RPMI7951 (cell line): ENCODE measurements around the gene NT5E. TPM values are rescaled to one million over a fixed set of nuclear protein-coding genes. Genes with fewer than 3 reads are reported as not detected.

Experiments
- DNase-seq: peaks from one replicate; pipeline ENCODE4 v3.0.0-alpha.2; 2012; ENCODE audit warnings: low read depth
- total RNA-seq: library from RNA; depleted of rRNA; stranded (reverse); fragments of >200 nt; shearing (Covaris generic); gene quantifications from 2 replicates; pipeline ENCODE4 v1.2.3, GENCODE V29; 2014; rRNA removed

NT5E gene
- 395 and 427 TPM in 2 replicates for total RNA-seq

GRCh38 chr6:85449818-85450759 lies at the start of gene NT5E:
TSS of gene NT5E (plus strand) at chr6:85450083. CDS start at chr6:85450140, 57 bp downstream.
- peak; percentile 89 for DNase-seq

DNA sequence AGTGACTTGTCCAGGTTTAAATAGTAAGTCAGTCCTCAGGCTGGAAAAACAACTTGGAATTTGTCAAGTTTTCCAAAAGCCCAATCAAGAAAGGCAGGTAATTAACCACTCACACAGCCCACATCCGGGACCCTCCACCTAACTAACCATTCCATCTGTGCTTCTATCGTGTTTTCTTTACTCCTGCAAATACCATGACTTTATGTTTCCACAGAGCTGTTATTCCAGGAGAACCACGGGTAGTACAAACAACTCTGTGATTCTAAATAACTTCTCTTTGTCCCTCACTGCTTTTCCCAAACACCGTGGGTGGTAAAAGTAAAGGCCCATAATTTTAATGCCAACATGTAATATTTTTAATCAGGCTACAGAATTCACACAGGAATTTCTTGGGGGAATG lies 49.6 kb upstream of the NT5E start:
- DNase-seq: no peak

GRCh38 chr6:85401186-85402021 lies 48.5 kb upstream of the NT5E start:
- no peak for DNase-seq

GRCh38 chr6:85402071-85402470 lies 47.8 kb upstream of the NT5E start:
- peak; percentile 81 for DNase-seq

DNA sequence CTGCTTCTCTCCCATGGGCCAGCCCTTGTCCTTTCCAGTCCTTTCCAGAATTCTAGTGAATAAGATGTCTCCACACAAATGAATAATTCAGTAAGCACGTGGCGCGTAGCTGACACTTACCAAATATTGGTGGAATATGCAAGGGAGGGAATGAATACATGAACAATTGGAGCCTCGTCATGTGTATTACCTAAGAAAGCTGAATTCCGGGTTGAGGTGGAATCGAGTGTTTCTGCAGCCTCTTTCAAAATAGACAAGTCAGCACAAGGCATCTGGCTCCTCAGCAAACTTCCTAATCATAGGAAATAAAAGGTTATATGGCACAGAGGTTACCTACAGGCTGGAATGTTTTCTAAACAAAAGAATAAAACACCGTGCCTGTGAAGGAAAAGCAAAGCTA lies 47.0 kb upstream of the NT5E start:
- DNase-seq: no peak

DNA sequence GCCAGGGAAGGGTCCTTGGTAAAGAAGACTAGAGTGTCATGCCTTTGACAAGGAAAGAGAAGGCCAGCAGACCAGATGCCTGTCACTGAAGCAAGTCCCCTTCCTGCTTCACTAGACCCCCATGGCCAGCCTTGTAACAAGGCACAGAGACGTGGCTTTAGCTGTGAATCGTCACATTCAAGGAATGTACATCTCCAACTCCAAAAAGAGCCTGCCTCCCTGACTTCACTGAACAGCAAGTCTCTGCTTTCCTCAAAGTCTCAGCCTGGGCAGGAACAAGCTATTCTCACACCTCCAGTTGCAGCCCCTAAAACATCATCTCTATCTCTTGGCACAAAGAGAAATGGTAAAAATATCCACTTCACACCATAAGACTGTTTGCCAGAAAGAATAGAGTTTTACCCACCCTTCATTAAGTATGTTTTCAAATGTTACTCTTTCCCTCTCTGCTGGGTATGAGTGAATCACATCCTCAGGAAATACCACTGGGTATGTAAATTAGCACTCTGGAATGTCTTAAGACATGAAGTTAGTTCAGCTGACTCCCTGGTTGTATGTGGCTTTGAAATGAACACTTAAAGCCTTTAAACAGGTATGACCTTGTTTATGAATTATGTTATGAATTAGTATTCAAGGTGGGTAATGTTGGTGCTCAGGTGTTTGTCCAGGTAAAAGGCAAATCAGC lies 46.4 kb upstream of the NT5E start:
- DNase-seq: peak; percentile 88

GRCh38 chr6:85404016-85404563 lies 45.8 kb upstream of the NT5E start:
- DNase-seq: peak; percentile 59

DNA sequence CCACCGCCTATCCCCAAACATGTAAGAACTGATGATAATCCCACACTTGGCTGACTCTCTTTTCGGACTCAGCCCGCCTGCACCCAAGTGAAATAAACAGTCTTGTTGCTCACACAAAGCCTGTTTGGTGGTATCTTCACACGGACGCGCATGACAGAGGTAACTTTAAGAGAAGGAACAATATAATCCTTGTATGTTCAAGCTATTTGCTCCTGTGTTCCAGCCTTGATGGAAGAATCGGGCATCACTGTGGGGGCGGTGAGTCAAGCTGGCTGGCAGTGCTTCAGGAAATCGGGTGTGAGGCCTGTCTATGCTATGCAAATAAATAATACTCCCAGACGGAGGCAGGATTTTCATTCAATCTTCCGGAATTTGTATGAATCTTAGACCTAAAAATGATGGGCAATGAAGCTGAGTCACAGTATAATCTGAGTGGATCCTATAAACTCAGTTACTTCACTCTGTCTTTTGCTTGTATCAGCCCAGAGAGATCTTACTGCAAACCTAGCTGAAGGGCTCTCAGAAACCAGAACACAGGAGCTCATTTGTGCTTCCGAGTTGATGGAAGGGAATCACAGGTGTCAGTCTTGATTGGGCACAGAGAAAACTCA lies 45.2 kb upstream of the NT5E start:
- DNase-seq: peak; percentile 94

- DNase-seq: peak; percentile 40
Measured at GRCh38 chr6:85405175-85405852, 44.6 kb upstream of the NT5E start.

GRCh38 chr6:85405853-85406198 lies 44.1 kb upstream of the NT5E start:
- DNase-seq: no peak

GRCh38 chr6:85406641-85407075 lies 43.2 kb upstream of the NT5E start:
- no peak for DNase-seq

DNA sequence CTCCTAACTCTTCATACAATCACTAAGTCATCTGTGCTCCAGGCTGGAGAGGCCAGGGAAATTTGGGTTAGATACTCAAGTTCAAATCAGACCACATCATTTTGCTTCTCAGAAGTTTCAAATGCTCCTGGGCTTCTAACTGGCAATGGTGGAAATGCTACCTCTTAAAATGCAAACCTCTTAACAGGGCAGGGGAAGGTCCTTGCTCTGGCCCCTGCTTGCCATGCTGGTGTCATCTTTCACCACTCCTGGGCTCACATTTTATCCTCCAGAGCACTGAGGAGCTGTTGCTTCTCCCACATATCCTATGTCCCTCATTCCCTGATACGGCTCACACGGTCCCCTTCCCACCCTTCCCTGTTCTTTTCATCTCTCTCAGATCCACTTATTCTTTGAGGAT lies 41.8 kb upstream of the NT5E start:
- no peak for DNase-seq

DNA sequence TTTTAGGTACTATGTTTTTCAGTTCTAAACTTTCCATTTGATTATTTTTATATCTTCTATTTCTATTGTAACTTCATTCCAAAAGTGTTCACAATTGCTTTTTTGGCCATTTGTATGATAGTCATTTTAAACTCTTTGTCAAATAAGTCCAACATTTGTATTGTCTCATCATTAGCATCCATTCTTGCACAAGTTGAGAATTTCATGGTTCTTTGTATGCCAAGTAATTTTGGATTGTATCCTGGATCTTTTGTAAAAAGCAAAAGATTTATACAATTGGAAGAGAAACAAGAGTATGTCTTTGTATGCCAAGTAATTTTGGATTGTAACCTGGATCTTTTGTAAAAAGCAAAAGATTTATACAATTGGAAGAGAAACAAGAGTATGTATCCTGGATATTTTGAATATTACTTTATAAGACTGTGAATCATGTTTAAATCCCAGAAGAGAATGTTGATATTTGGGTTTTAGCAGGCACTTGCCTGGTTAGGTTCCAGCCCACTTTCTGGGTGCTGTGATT lies 36.9 kb upstream of the NT5E start:
- DNase-seq: no peak

- peak; percentile 32 for DNase-seq
Measured at GRCh38 chr6:85416049-85416448, 33.8 kb upstream of the NT5E start.

GRCh38 chr6:85416766-85417165 lies 33.1 kb upstream of the NT5E start:
- no peak for DNase-seq

DNA sequence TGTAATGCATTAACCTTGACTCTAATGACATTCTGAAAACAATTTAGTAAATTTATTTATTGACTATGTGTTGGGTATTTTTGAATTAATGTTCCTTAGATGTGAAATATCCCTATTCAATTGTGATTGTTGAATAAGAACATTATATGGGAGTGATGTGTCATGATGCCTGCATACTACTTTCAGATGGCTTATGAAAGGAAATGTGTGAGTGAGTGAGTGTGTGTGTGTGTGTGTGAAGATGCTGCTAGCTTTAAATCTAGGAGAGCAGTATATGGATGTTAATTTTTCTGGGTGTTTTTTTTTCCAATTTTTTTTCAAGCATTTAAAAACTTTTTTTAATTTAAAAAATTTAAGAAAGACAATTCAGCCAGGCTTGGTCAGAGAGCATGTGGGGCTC lies 32.5 kb upstream of the NT5E start:
- peak; percentile 57 for DNase-seq

DNA sequence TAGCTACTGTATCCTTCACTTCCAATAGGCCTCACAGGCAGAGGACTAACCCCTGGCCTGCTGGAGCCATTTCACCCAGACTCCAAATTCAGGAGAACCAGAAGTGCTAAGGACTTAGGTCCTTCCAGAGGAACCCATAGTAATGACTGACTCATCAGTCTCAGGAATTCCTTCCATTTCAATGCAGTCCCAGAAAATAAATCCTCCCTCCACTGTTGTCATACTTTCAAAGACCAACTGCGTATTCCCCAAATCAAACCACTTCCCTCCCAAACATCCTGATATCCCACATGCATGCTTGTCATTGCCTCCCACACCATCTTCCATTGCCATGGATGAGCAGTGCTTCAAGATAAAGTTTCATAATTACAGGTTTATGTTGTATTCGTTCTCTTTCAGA lies 31.8 kb upstream of the NT5E start:
- DNase-seq: peak; percentile 85

- peak; percentile 20 for DNase-seq
Measured at GRCh38 chr6:85419046-85419759, 30.7 kb upstream of the NT5E start.

- DNase-seq: no peak
Measured at GRCh38 chr6:85420551-85420950, 29.3 kb upstream of the NT5E start.

DNA sequence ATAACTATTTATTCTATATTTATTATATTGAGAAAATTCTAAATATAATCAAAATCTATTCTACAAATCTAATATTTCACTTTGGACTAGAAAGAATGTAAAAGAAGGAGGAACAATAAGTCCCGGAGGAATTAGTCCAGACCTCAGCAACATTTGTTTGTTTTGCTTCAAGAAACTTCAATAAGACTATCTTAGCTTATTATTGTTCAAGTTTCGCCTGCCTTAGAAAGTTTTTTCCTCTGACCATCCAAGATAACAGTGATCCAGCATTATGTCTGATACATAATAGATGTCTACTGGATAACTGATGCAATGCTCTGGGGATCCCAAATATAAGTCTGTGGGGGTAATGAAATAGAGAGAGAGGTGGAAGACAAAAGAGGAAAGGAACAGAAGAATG lies 28.7 kb upstream of the NT5E start:
- no peak for DNase-seq
